Endothelial cell of umbilical vein (primary cell): ENCODE data around the gene ISG15. TPM values are rescaled to one million over a fixed set of nuclear protein-coding genes. Genes with fewer than 3 reads are reported as not detected.

Experiments
- BruUV-seq: library from RNA; stranded (reverse); fragments of 400-500 nt; replicated peaks from 2 replicates; lab custom pipeline; 2021; lab: Mats Ljungman, UMichigan
- CTCF ChIA-PET: fragments of 300-600, 350-600 bp; sonication (Branson Sonifier 250); formaldehyde crosslinking; loops from one replicate; lab custom pipeline; 2021; ENCODE audit warnings: antibody characterized with exemption, inconsistent platforms; lab: Charles Lee
- POLR2A ChIA-PET: fragments of 300-600, 350-600 bp; sonication (Branson Sonifier 250); formaldehyde crosslinking; loops from one replicate; lab custom pipeline; 2021; ENCODE audit warnings: antibody characterized with exemption, inconsistent platforms; lab: Charles Lee
- DNase-seq: peaks from one replicate; pipeline ENCODE4 v3.0.0-alpha.2; 2011; ENCODE audit warnings: low read depth, low spot score
- FAIRE-seq: peaks from 2 replicates; lab custom pipeline; 2011; peaks lifted over from hg19 to GRCh38; lab: Jason Lieb, UNC
- H2AFZ ChIP-seq: 2 replicates; pipeline ENCODE4 v1.6.0; 2012; ENCODE audit warnings: low read depth, low read length, control low read depth, inconsistent platforms
- H3K27ac ChIP-seq: 2 replicates; pipeline ENCODE4 v1.5.1; 2011; ENCODE audit warnings: low read depth, mild to moderate bottlenecking, control low read depth, low read length, moderate library complexity; ENCODE audit not compliant: insufficient read depth
- H3K27me3 ChIP-seq, 2 experiments: 2 replicates each; pipeline versions ENCODE4 v1.6.0 to v1.6.1; 2011; ENCODE audit warnings: low read length in 2 of 2, mixed read lengths in 1 of 2; ENCODE audit not compliant: control insufficient read depth in 2 of 2, insufficient read depth in 2 of 2
- H3K36me3 ChIP-seq, 2 experiments: 2 replicates in 1 of 2; 3 replicates in 1 of 2; pipeline ENCODE4 v1.5.1; 2011; ENCODE audit warnings: low read length in 2 of 2, mild to moderate bottlenecking in 1 of 2, moderate library complexity in 1 of 2; ENCODE audit not compliant: control insufficient read depth in 2 of 2, insufficient read depth in 2 of 2; ENCODE audit errors: extremely low read depth in 1 of 2
- H3K4me1 ChIP-seq: 3 replicates; pipeline ENCODE4 v1.5.1; 2011; ENCODE audit warnings: mild to moderate bottlenecking, low read length; ENCODE audit not compliant: control insufficient read depth, insufficient read depth; ENCODE audit errors: extremely low read depth
- H3K4me2 ChIP-seq: 2 replicates; pipeline ENCODE4 v1.6.1; 2011; ENCODE audit warnings: low read length, control low read depth, mixed read lengths; ENCODE audit not compliant: insufficient read depth
- H3K4me3 ChIP-seq, 3 experiments: fragments of 200-600 bp in 1 of 3; sonication (generic), shearing (Covaris generic) in 1 of 3; replicated peaks in 1 of 3; 2 replicates each; pipeline ENCODE4 v1.5.1; 2011 to 2016; ENCODE audit warnings: control low read depth in 3 of 3, low read length in 3 of 3, mild to moderate bottlenecking in 2 of 3, inconsistent platforms in 1 of 3, low read depth in 1 of 3, moderate library complexity in 1 of 3; ENCODE audit not compliant: insufficient read depth in 1 of 3
- H3K79me2 ChIP-seq: 2 replicates; pipeline ENCODE4 v1.6.0; 2012; ENCODE audit warnings: low read length, inconsistent platforms; ENCODE audit not compliant: control insufficient read depth, insufficient read depth
- H3K9ac ChIP-seq: replicated peaks from 2 replicates; pipeline ENCODE3; 2011; ENCODE audit warnings: low read length, control low read depth; ENCODE audit not compliant: insufficient read depth; ENCODE audit errors: extremely low read depth
- H3K9me1 ChIP-seq: replicated peaks from 3 replicates; pipeline ENCODE4 v1.6.0; 2011; ENCODE audit warnings: mild to moderate bottlenecking, low read length; ENCODE audit not compliant: control insufficient read depth, insufficient read depth; ENCODE audit errors: extremely low read depth
- H3K9me3 ChIP-seq: replicated peaks from 2 replicates; pipeline ENCODE4 v1.5.1; 2012; ENCODE audit warnings: low read length, inconsistent platforms; ENCODE audit not compliant: control insufficient read depth, insufficient read depth
- H4K20me1 ChIP-seq: replicated peaks from 2 replicates; pipeline ENCODE3; 2011; ENCODE audit warnings: mild to moderate bottlenecking, low read length; ENCODE audit not compliant: control insufficient read depth, insufficient read depth; ENCODE audit errors: extremely low read depth
- CTCF ChIP-seq, 2 donors: IDR thresholded peaks; 1 replicate in 1 of 2; 2 replicates in 1 of 2; pipeline ENCODE4 v1.5.1; 2011; ENCODE audit warnings: low read length in 2 of 2, mild to moderate bottlenecking in 2 of 2, moderate library complexity in 2 of 2, control low read depth in 1 of 2, inconsistent platforms in 1 of 2, low read depth in 1 of 2; ENCODE audit not compliant: insufficient read depth in 1 of 2; ENCODE audit errors: extremely low read depth in 1 of 2
- EZH2 ChIP-seq: IDR thresholded peaks from 2 replicates; pipeline ENCODE4 v1.6.1; 2012; ENCODE audit warnings: borderline replicate concordance, low read depth, mild to moderate bottlenecking, moderate library complexity, low read length, inconsistent platforms; ENCODE audit not compliant: severe bottlenecking
- FOS ChIP-seq: IDR thresholded peaks from 2 replicates; pipeline ENCODE4 v1.6.1; 2011; ENCODE audit warnings: mild to moderate bottlenecking, low read length, moderate library complexity, borderline replicate concordance; ENCODE audit not compliant: insufficient read depth
- GATA2 ChIP-seq: IDR thresholded peaks from 2 replicates; pipeline ENCODE4 v1.7.0; 2011; ENCODE audit warnings: low read depth, mild to moderate bottlenecking, moderate library complexity, mixed read lengths, low read length; ENCODE audit not compliant: insufficient read length, insufficient read depth
- JUN ChIP-seq: IDR thresholded peaks from 2 replicates; pipeline ENCODE4 v1.6.1; 2011; ENCODE audit warnings: borderline replicate concordance, low read depth; ENCODE audit not compliant: insufficient read length, insufficient read depth
- MYC ChIP-seq: IDR thresholded peaks from one replicate; pipeline ENCODE4 v1.6.1; 2011; ENCODE audit warnings: mild to moderate bottlenecking, low read depth, low read length
- POLR2A ChIP-seq: IDR thresholded peaks from 2 replicates; pipeline ENCODE4 v1.6.1; 2012; ENCODE audit warnings: low read depth, mild to moderate bottlenecking, control low read depth, low read length
- POLR2AphosphoS5 ChIP-seq: IDR thresholded peaks from 2 replicates; pipeline ENCODE4 v1.6.1; 2012; ENCODE audit warnings: low read depth, mild to moderate bottlenecking, control low read depth, low read length, moderate library complexity; ENCODE audit not compliant: insufficient read depth
- dilution Hi-C: fragments of 300-500 bp; cut with MboI; formaldehyde crosslinking; loops from one replicate; pipeline ENCODE4 v1.15.0; 2019; ENCODE audit warnings: low sequenced_read_pairs; ENCODE audit not compliant: extremely low pct_ligation_motif_present
- intact Hi-C: fragments of 100-400 bp; cut with micrococcal nuclease; formaldehyde crosslinking; loops from one replicate; pipeline ENCODE4 v1.10.0; 2022
- polyA plus RNA-seq, 4 experiments: library from polyadenylated mRNA; depleted of rRNA in 3 of 4; stranded (reverse) in 3 of 4; unstranded in 1 of 4; fragments of >200 nt; gene quantifications; 2 replicates each; pipeline versions ENCODE4 v1.2.1 to v1.2.3, GENCODE V29; 2011 to 2012; ENCODE audit warnings: missing spikeins in 1 of 4
- total RNA-seq: library from RNA; stranded (reverse); gene quantifications from 2 replicates; pipeline ENCODE4 v1.2.3, GENCODE V29; 2021
- TF ChIP-seq, protein P1 (sequence below): IDR thresholded peaks from 2 replicates; pipeline ENCODE4 v1.6.1; 2011; ENCODE audit not compliant: insufficient read depth, insufficient read length

The ISG15 gene
- total and polyA plus RNA-seq, 2 donors (not counting 3 experiments of a cell fraction or from before 2014, with no cell fraction given), result 44.6 to 154 TPM

DNA sequence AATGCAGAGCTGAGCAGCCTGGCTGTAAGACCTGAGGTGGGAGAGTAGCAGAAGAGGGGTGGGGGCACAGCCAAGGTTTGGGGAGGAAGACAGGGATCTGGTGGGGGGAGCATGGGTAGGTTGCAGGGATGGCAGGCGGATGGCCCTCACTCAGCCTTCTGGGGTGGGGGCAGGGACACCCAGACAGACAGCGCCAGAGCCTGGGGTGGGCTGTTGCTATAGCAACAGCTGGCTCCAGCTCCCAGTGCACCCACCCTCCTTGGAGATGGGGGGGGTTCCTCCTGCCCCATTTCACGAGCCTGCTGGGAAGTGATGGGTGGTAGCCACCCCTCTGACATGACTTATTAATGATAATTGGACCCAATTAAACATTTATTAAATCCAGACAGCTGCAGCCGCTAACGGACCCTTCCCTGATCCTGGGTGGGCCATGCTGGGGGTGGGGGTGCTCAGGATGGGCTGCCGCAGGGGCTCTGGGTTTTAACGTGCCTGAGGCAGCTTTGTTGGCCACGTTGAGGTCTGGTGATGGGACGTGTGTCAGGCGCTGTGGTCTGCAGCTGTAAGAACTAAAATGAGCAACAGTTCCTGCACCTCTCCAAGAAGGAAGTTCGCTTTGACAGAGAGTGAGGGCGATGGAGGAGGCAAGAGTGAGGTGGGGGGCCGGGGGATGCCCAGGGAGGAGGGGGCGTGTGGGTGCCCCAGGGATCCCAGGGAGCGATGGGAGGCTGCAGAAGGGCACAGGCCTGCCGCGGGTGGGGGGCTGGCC, 26.0 kb downstream of the ISG15 start:
- DNase-seq, result no peak
- no peaks in the 10 kb centered on the region for H3K9me3 ChIP-seq
- dilution Hi-C loops (no loop called here), intact Hi-C loops (no loop called here)
- FAIRE-seq, result no peak
- no peaks in the 10 kb centered on the region for H3K9me1 ChIP-seq
- H3K79me2 ChIP-seq, result no peaks in the 10 kb centered on the region
- no peaks in the 10 kb centered on the region for H4K20me1 ChIP-seq
- no peak overlapping the region for H3K9ac ChIP-seq
- ChIA-PET CTCF (interaction anchor here (0.6 to 2.1 kb wide), 10 partner anchors 15 to 251 kb away, joined by 3 to 12 read pairs (median 4); partner anchors contain the start of gene AGRN), POLR2A (no interaction called here)
- no peaks in the 10 kb centered on the region for H3K27me3 ChIP-seq
- TF ChIP-seq GATA2 (no peak), CTCF (IDR thresholded peaks at IDR 0.05; ENCODE audit: extremely low read depth in 1 of 2, insufficient read depth in 1 of 2, low read depth in 1 of 2, low read length in 2 of 2) (no peak), POLR2A (no peak), JUN (no peak), POLR2AphosphoS5 (no peak), EZH2 (no peak), MYC (no peak), FOS (no peak)
- TF ChIP-seq, protein P1, sequence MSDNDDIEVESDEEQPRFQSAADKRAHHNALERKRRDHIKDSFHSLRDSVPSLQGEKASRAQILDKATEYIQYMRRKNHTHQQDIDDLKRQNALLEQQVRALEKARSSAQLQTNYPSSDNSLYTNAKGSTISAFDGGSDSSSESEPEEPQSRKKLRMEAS, result no peak
- no peak overlapping the region for H3K27ac ChIP-seq
- no peak overlapping the region for H3K4me2 ChIP-seq
- H3K4me1 ChIP-seq, result peaks cover 7% of the 10 kb centered on the region
- no peak overlapping the region for H2AFZ ChIP-seq
- peaks cover 0 to 10% of the 10 kb centered on the region in 2 experiments for H3K36me3 ChIP-seq
- no peak overlapping the region for H3K4me3 ChIP-seq
- no TSS peak for BruUV-seq
